Prostate gland (tissue), 2 donors: ENCODE measurements around the gene TRAF2.

ENCODE experiments used
- POLR2A ChIP-seq: fragments of 450-650 bp; IDR thresholded peaks from one replicate; pipeline ENCODE4 v1.6.1; 2016; ENCODE audit warnings: antibody characterized with exemption, mild to moderate bottlenecking
- TF ChIP-seq, protein P1 (sequence below), 4 experiments: fragments of 200-600 bp in 2 of 4; fragments of 450-650 bp in 2 of 4; sonication (generic) in 2 of 4; IDR thresholded peaks; 1 replicate in 3 of 4; 2 replicates in 1 of 4; pipeline ENCODE4 v1.5.1; 2016 to 2019; ENCODE audit warnings: antibody characterized with exemption in 4 of 4, mild to moderate bottlenecking in 2 of 4, moderate library complexity in 2 of 4

DNA sequence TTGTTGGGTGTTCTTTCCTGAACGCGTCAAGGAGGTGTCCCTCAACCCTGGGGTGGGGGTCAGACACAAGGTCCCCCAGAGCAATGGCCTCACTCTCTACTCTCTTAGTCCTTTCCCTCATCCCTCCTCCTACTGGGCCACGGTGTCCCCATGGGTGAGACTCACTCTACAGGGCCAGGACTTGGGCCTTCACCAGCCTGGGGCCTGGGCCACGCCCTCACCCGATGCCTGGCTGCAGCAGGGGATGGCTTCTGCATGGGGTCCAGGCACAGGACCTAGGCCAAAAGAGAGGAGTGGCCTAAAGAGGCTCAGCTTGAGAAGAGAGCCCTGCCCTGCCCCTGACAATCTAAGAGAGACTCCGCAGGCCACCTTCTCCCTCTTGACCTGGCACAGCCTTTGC lies 71.6 kb downstream of the TRAF2 start:
- TF ChIP-seq, protein P1, sequence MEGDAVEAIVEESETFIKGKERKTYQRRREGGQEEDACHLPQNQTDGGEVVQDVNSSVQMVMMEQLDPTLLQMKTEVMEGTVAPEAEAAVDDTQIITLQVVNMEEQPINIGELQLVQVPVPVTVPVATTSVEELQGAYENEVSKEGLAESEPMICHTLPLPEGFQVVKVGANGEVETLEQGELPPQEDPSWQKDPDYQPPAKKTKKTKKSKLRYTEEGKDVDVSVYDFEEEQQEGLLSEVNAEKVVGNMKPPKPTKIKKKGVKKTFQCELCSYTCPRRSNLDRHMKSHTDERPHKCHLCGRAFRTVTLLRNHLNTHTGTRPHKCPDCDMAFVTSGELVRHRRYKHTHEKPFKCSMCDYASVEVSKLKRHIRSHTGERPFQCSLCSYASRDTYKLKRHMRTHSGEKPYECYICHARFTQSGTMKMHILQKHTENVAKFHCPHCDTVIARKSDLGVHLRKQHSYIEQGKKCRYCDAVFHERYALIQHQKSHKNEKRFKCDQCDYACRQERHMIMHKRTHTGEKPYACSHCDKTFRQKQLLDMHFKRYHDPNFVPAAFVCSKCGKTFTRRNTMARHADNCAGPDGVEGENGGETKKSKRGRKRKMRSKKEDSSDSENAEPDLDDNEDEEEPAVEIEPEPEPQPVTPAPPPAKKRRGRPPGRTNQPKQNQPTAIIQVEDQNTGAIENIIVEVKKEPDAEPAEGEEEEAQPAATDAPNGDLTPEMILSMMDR (IDR thresholded peaks at IDR 0.05), result no peak
- TF ChIP-seq POLR2A, result no peak
